Measurements from ENCODE around the gene CNEP1R1.

The CNEP1R1 gene

GRCh38 chr16:50025537-50025931 lies 509 bp downstream of the CNEP1R1 start:
- H3K36me3 ChIP-seq (ENCODE audit: insufficient read depth, low read length): peaks cover 16% of the 10 kb centered on the region
- H3K9me3 ChIP-seq (ENCODE audit: low read length): no peaks in the 10 kb centered on the region
- peak overlapping the region; percentile 87 for H3K4me3 ChIP-seq (ENCODE audit: low read length)
- H3K4me1 ChIP-seq (ENCODE audit: insufficient read depth, low read length): peaks cover 20% of the 10 kb centered on the region
- peak overlapping the region; percentile 63 for H2AFZ ChIP-seq (ENCODE audit: low read depth, low read length)
- H3K27me3 ChIP-seq (ENCODE audit: insufficient read depth, low read length): no peaks in the 10 kb centered on the region

GRCh38 chr16:50027829-50028228 lies 2.8 kb downstream of the CNEP1R1 start:
- Histone ChIP-seq H3K4me1 (ENCODE audit: insufficient read depth, low read length) (peaks cover 11% of the 10 kb centered on the region), H3K9me3 (ENCODE audit: low read length) (no peaks in the 10 kb centered on the region), H3K27me3 (ENCODE audit: insufficient read depth, low read length) (no peaks in the 10 kb centered on the region), H3K36me3 (ENCODE audit: insufficient read depth, low read length) (peaks cover 34% of the 10 kb centered on the region), H2AFZ (ENCODE audit: low read depth, low read length) (no peak overlapping the region), H3K4me3 (ENCODE audit: low read length) (no peak overlapping the region)

- Histone ChIP-seq H3K36me3 (ENCODE audit: insufficient read depth, low read length) (peaks cover 47% of the 10 kb centered on the region), H3K4me3 (ENCODE audit: low read length) (no peak overlapping the region), H3K9me3 (ENCODE audit: low read length) (no peaks in the 10 kb centered on the region)
These were observed 10.5 kb downstream of the CNEP1R1 start for GRCh38 chr16:50035468-50035992.

GRCh38 chr16:50036426-50036825 lies 11.4 kb downstream of the CNEP1R1 start:
- H3K36me3 ChIP-seq (ENCODE audit: insufficient read depth, low read length): peaks cover 39% of the 10 kb centered on the region
- no peaks in the 10 kb centered on the region for H3K27me3 ChIP-seq (ENCODE audit: insufficient read depth, low read length)
- H3K9me3 ChIP-seq (ENCODE audit: low read length): no peaks in the 10 kb centered on the region
- H2AFZ ChIP-seq (ENCODE audit: low read depth, low read length): no peak overlapping the region
- no peaks in the 10 kb centered on the region for H3K4me1 ChIP-seq (ENCODE audit: insufficient read depth, low read length)
- H3K4me3 ChIP-seq (ENCODE audit: low read length): no peak overlapping the region

More at GRCh38 chr16:50035468-50035992, 10.5 kb downstream of the CNEP1R1 start:
- Histone ChIP-seq H3K4me1 (ENCODE audit: insufficient read depth, low read length) (no peaks in the 10 kb centered on the region), H2AFZ (ENCODE audit: low read depth, low read length) (no peak overlapping the region), H3K27me3 (ENCODE audit: insufficient read depth, low read length) (no peaks in the 10 kb centered on the region)

GRCh38 chr16:50037662-50038220 lies 12.7 kb downstream of the CNEP1R1 start:
- H3K9me3 ChIP-seq (ENCODE audit: low read length): no peaks in the 10 kb centered on the region
- H3K4me3 ChIP-seq (ENCODE audit: low read length): no peak overlapping the region
- peaks cover 29% of the 10 kb centered on the region for H3K36me3 ChIP-seq (ENCODE audit: insufficient read depth, low read length)
- no peaks in the 10 kb centered on the region for H3K27me3 ChIP-seq (ENCODE audit: insufficient read depth, low read length)
- no peaks in the 10 kb centered on the region for H3K4me1 ChIP-seq (ENCODE audit: insufficient read depth, low read length)
- no peak overlapping the region for H2AFZ ChIP-seq (ENCODE audit: low read depth, low read length)

- no peaks in the 10 kb centered on the region for H3K27me3 ChIP-seq (ENCODE audit: insufficient read depth, low read length)
- no peaks in the 10 kb centered on the region for H3K4me1 ChIP-seq (ENCODE audit: insufficient read depth, low read length)
- no peak overlapping the region for H2AFZ ChIP-seq (ENCODE audit: low read depth, low read length)
- H3K9me3 ChIP-seq (ENCODE audit: low read length): no peaks in the 10 kb centered on the region
- no peak overlapping the region for H3K4me3 ChIP-seq (ENCODE audit: low read length)
- peaks cover 28% of the 10 kb centered on the region for H3K36me3 ChIP-seq (ENCODE audit: insufficient read depth, low read length)
These were observed 13.3 kb downstream of the CNEP1R1 start for GRCh38 chr16:50038286-50038685.

- Histone ChIP-seq H3K36me3 (ENCODE audit: insufficient read depth, low read length) (peaks cover 25% of the 10 kb centered on the region), H3K9me3 (ENCODE audit: low read length) (no peaks in the 10 kb centered on the region), H3K27me3 (ENCODE audit: insufficient read depth, low read length) (no peaks in the 10 kb centered on the region), H2AFZ (ENCODE audit: low read depth, low read length) (no peak overlapping the region), H3K4me1 (ENCODE audit: insufficient read depth, low read length) (no peaks in the 10 kb centered on the region), H3K4me3 (ENCODE audit: low read length) (no peak overlapping the region)
These were observed 13.9 kb downstream of the CNEP1R1 start for GRCh38 chr16:50038756-50039529.

- Histone ChIP-seq H3K36me3 (ENCODE audit: insufficient read depth, low read length) (peaks cover 15% of the 10 kb centered on the region), H3K4me3 (ENCODE audit: low read length) (no peak overlapping the region), H3K9me3 (ENCODE audit: low read length) (no peaks in the 10 kb centered on the region), H3K27me3 (ENCODE audit: insufficient read depth, low read length) (no peaks in the 10 kb centered on the region), H2AFZ (ENCODE audit: low read depth, low read length) (no peak overlapping the region), H3K4me1 (ENCODE audit: insufficient read depth, low read length) (no peaks in the 10 kb centered on the region)
These were observed 15.0 kb downstream of the CNEP1R1 start for GRCh38 chr16:50040018-50040417.

GRCh38 chr16:50040710-50041109 lies 15.7 kb downstream of the CNEP1R1 start:
- Histone ChIP-seq H2AFZ (ENCODE audit: low read depth, low read length) (no peak overlapping the region), H3K4me1 (ENCODE audit: insufficient read depth, low read length) (no peaks in the 10 kb centered on the region), H3K9me3 (ENCODE audit: low read length) (no peaks in the 10 kb centered on the region), H3K4me3 (ENCODE audit: low read length) (no peak overlapping the region), H3K36me3 (ENCODE audit: insufficient read depth, low read length) (peaks cover 11% of the 10 kb centered on the region), H3K27me3 (ENCODE audit: insufficient read depth, low read length) (no peaks in the 10 kb centered on the region)

GRCh38 chr16:50043358-50043757 lies 18.3 kb downstream of the CNEP1R1 start:
- Histone ChIP-seq H2AFZ (ENCODE audit: low read depth, low read length) (no peak overlapping the region), H3K4me1 (ENCODE audit: insufficient read depth, low read length) (no peaks in the 10 kb centered on the region), H3K36me3 (ENCODE audit: insufficient read depth, low read length) (no peaks in the 10 kb centered on the region), H3K4me3 (ENCODE audit: low read length) (no peak overlapping the region), H3K27me3 (ENCODE audit: insufficient read depth, low read length) (no peaks in the 10 kb centered on the region), H3K9me3 (ENCODE audit: low read length) (no peaks in the 10 kb centered on the region)

GRCh38 chr16:50045412-50045811 lies 20.4 kb downstream of the CNEP1R1 start:
- Histone ChIP-seq H3K9me3 (ENCODE audit: low read length) (no peaks in the 10 kb centered on the region), H3K36me3 (ENCODE audit: insufficient read depth, low read length) (no peaks in the 10 kb centered on the region), H3K4me1 (ENCODE audit: insufficient read depth, low read length) (no peaks in the 10 kb centered on the region), H3K4me3 (ENCODE audit: low read length) (no peak overlapping the region), H3K27me3 (ENCODE audit: insufficient read depth, low read length) (no peaks in the 10 kb centered on the region), H2AFZ (ENCODE audit: low read depth, low read length) (no peak overlapping the region)

- Histone ChIP-seq H3K4me1 (ENCODE audit: insufficient read depth, low read length) (no peaks in the 10 kb centered on the region), H3K27me3 (ENCODE audit: insufficient read depth, low read length) (no peaks in the 10 kb centered on the region), H3K36me3 (ENCODE audit: insufficient read depth, low read length) (no peaks in the 10 kb centered on the region), H3K9me3 (ENCODE audit: low read length) (no peaks in the 10 kb centered on the region), H3K4me3 (ENCODE audit: low read length) (no peak overlapping the region), H2AFZ (ENCODE audit: low read depth, low read length) (no peak overlapping the region)
These were observed 21.8 kb downstream of the CNEP1R1 start for GRCh38 chr16:50046853-50047252.

GRCh38 chr16:50047864-50048263 lies 22.8 kb downstream of the CNEP1R1 start:
- no peak overlapping the region for H2AFZ ChIP-seq (ENCODE audit: low read depth, low read length)
- H3K36me3 ChIP-seq (ENCODE audit: insufficient read depth, low read length): no peaks in the 10 kb centered on the region
- H3K9me3 ChIP-seq (ENCODE audit: low read length): no peaks in the 10 kb centered on the region
- no peaks in the 10 kb centered on the region for H3K27me3 ChIP-seq (ENCODE audit: insufficient read depth, low read length)
- H3K4me3 ChIP-seq (ENCODE audit: low read length): no peak overlapping the region
- no peaks in the 10 kb centered on the region for H3K4me1 ChIP-seq (ENCODE audit: insufficient read depth, low read length)

Measured in neuron (in vitro differentiated cells).